GM23248 (cell line): ENCODE measurements around the gene ATP2C1.

Source experiments
- EZH2 ChIP-seq: fragments of 200-600 bp; sonication (generic); IDR thresholded peaks from 2 replicates; pipeline ENCODE4 v1.6.1; 2018; ENCODE audit warnings: antibody characterized with exemption, mild to moderate bottlenecking; ENCODE audit not compliant: insufficient read depth, poor library complexity, severe bottlenecking
- EZH2phosphoT487 ChIP-seq: fragments of 200-600 bp; sonication (generic); IDR thresholded peaks from 2 replicates; pipeline ENCODE4 v1.6.1; 2018; ENCODE audit warnings: antibody characterized with exemption, moderate library complexity, mild to moderate bottlenecking, low read depth; ENCODE audit not compliant: insufficient read depth

GRCh38 chr3:130894986-130895280 lies 1.0 kb downstream of the ATP2C1 start:
- no peak for TF ChIP-seq EZH2phosphoT487
- TF ChIP-seq EZH2, result no peak
